Measurements from ENCODE around the gene DACT1. TPM values are rescaled to one million over a fixed set of nuclear protein-coding genes. Genes with fewer than 3 reads are reported as not detected.

Gene DACT1
- polyA plus RNA-seq, 2 donors, result 0.14 to 0.65 TPM

DNA sequence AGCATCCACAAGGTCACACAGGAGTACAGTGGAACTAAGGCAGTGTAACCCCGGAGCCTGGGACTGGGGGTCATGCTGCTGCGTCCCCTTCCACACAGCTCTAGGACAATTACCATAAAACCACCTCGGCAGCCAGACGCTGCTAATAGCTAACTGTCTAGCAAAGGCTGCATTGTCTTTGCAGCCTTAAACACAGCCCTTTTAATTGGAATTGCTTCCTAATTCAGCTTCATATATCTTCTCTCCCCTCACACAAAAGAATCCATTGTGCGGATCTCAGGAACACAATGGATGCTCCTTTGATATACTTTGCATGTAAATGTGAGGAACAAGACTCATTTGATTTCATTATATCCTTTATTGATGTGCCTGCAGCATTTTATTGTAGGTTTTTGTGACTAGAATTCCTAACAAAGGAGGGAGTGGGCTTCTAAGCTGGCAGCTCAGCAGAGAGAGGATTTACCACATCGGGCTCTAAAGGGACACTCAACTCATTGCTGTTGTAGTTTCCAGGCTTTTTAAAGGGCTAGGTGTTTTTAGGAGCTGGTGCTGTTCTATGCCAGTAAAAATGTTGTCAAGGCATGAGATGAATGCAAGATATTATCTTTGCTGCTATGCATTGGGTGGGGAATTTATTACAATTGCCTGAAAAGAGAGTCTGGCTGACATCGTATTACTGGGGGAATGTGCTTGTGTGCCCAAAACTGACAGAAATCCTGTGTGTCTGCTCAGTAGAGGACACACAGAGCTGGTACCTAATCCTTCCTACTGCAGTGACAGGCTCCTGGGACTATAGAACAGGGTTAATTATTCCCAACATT lies 30.4 kb upstream of the DACT1 start:
- Histone ChIP-seq H3K27me3 (ENCODE audit: control insufficient read depth in 1 of 2, insufficient read depth in 2 of 2, low read length in 2 of 2) (no peaks in the 10 kb centered on the region), H3K4me1 (ENCODE audit: control insufficient read depth in 2 of 2, insufficient read depth in 2 of 2, low read length in 1 of 2) (no peaks in the 10 kb centered on the region), H3K36me3 (ENCODE audit: control insufficient read depth in 2 of 2, insufficient read depth in 2 of 2, low read length in 1 of 2) (no peaks in the 10 kb centered on the region), H3K4me3 (ENCODE audit: low read depth in 1 of 2, low read length in 2 of 2) (no peak overlapping the region), H3K27ac (ENCODE audit: low read depth in 2 of 2, low read length in 1 of 2) (no peak overlapping the region), H3K9me3 (ENCODE audit: control insufficient read depth in 2 of 2, insufficient read depth in 1 of 2, low read depth in 1 of 2, low read length in 1 of 2) (no peaks in the 10 kb centered on the region)
- 60 to 66% methylated on average over 7 of the region's 7 CpGs for WGBS, 2 donors

DNA sequence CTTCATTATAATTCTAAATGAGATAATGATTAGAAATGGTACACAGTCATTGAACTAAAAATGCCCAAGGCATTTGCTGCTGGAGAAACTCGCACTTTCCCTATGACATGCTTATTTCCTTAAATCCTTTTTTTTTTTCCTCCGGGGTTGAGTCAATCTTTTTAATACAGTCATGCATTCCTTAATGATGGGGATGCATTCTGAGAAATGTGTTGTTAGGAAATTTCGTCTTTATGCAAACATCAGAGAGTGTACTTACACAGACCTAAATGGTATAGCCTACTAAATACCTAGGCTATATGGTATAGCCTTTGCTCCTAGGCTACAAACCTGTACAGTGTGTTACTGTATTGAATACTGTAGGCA lies 29.8 kb upstream of the DACT1 start:
- H3K36me3 ChIP-seq (ENCODE audit: control insufficient read depth in 2 of 2, insufficient read depth in 2 of 2, low read length in 1 of 2), result no peaks in the 10 kb centered on the region
- no peak overlapping the region for H3K4me3 ChIP-seq (ENCODE audit: low read depth in 1 of 2, low read length in 2 of 2)
- H3K4me1 ChIP-seq (ENCODE audit: control insufficient read depth in 2 of 2, insufficient read depth in 2 of 2, low read length in 1 of 2), result no peaks in the 10 kb centered on the region
- WGBS, 2 donors, result 39 to 57% methylated on average over 3 of the region's 3 CpGs
- H3K9me3 ChIP-seq (ENCODE audit: control insufficient read depth in 2 of 2, insufficient read depth in 1 of 2, low read depth in 1 of 2, low read length in 1 of 2), result no peaks in the 10 kb centered on the region
- H3K27ac ChIP-seq (ENCODE audit: low read depth in 2 of 2, low read length in 1 of 2), result no peak overlapping the region
- no peaks in the 10 kb centered on the region for H3K27me3 ChIP-seq (ENCODE audit: control insufficient read depth in 1 of 2, insufficient read depth in 2 of 2, low read length in 2 of 2)

DNA sequence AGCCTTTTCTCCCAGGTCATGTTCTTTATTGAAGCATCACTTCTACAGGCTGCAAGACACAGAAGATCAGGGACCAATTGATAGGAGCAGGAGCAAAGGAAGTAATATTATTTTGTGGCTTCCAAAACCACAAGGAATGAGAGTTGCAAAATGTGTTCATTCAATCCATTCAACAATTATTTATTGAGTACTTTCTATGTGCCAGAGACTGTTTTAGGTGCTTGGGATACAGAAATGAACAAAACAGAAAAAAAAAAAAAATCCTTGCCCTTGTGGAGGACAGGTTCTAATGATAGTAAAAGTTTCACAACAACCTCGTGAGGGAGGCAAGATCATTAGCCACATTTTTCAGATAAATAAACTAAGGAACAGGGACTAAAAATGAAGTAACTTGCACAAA lies 20.1 kb upstream of the DACT1 start:
- no peaks in the 10 kb centered on the region for H3K9me3 ChIP-seq (ENCODE audit: control insufficient read depth in 2 of 2, insufficient read depth in 1 of 2, low read depth in 1 of 2, low read length in 1 of 2)
- H3K4me3 ChIP-seq (ENCODE audit: low read depth in 1 of 2, low read length in 2 of 2), result no peak overlapping the region
- 21 to 33% methylated on average over 1 of the region's 1 CpG for WGBS, 2 donors
- H3K36me3 ChIP-seq (ENCODE audit: control insufficient read depth in 2 of 2, insufficient read depth in 2 of 2, low read length in 1 of 2), result no peaks in the 10 kb centered on the region
- no peaks in the 10 kb centered on the region for H3K4me1 ChIP-seq (ENCODE audit: control insufficient read depth in 2 of 2, insufficient read depth in 2 of 2, low read length in 1 of 2)
- H3K27ac ChIP-seq (ENCODE audit: low read depth in 2 of 2, low read length in 1 of 2), result no peak overlapping the region
- H3K27me3 ChIP-seq (ENCODE audit: control insufficient read depth in 1 of 2, insufficient read depth in 2 of 2, low read length in 2 of 2), result no peaks in the 10 kb centered on the region

DNA sequence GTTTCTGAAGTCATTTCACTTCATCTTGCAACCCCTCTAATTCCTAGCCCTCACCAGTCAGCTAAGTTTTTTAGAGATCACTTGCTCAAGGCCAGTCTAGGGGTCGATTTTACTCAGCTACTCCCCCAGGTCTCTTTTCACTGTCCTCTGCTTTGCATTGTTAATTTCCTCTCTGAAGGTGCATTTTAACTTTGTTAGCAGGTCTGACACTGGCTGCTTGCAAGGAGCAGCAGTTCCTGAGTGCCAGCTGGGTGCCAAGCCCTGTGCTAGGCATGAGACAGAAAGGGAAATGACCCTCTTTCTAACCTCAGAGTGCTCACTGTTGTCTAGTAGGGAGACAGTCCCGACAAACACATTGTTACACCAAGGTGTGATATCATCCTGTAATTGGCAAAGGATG lies 17.8 kb upstream of the DACT1 start:
- Histone ChIP-seq H3K27me3 (ENCODE audit: control insufficient read depth in 1 of 2, insufficient read depth in 2 of 2, low read length in 2 of 2) (no peaks in the 10 kb centered on the region), H3K9me3 (ENCODE audit: control insufficient read depth in 2 of 2, insufficient read depth in 1 of 2, low read depth in 1 of 2, low read length in 1 of 2) (no peaks in the 10 kb centered on the region), H3K4me3 (ENCODE audit: low read depth in 1 of 2, low read length in 2 of 2) (no peak overlapping the region), H3K36me3 (ENCODE audit: control insufficient read depth in 2 of 2, insufficient read depth in 2 of 2, low read length in 1 of 2) (no peaks in the 10 kb centered on the region), H3K4me1 (ENCODE audit: control insufficient read depth in 2 of 2, insufficient read depth in 2 of 2, low read length in 1 of 2) (no peaks in the 10 kb centered on the region), H3K27ac (ENCODE audit: low read depth in 2 of 2, low read length in 1 of 2) (no peak overlapping the region)
- 42 to 45% methylated on average over 2 of the region's 2 CpGs for WGBS, 2 donors

DNA sequence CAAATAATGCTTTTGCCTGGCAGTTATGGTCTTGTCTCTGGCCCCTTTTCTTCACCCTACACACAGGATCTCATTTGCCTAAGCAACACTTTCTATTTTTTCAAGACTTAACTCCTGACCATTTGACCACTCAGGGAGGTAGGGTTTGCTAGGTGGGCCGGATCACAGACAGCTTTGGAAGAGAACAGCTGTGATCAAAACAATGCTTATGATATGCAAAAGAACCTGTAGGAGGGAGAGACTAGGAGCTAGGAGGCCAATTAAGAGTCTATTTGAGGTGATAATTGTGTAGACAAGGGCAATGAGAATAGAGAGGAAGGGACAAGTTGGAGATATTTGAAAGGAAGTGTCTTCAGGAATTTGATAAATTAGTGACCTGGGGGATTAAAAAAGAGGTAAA lies 12.3 kb upstream of the DACT1 start:
- no peaks in the 10 kb centered on the region for H3K36me3 ChIP-seq (ENCODE audit: control insufficient read depth in 2 of 2, insufficient read depth in 2 of 2, low read length in 1 of 2)
- no peak overlapping the region for H3K27ac ChIP-seq (ENCODE audit: low read depth in 2 of 2, low read length in 1 of 2)
- H3K4me3 ChIP-seq (ENCODE audit: low read depth in 1 of 2, low read length in 2 of 2), result no peak overlapping the region
- H3K4me1 ChIP-seq (ENCODE audit: control insufficient read depth in 2 of 2, insufficient read depth in 2 of 2, low read length in 1 of 2), result no peaks in the 10 kb centered on the region
- no peaks in the 10 kb centered on the region for H3K27me3 ChIP-seq (ENCODE audit: control insufficient read depth in 1 of 2, insufficient read depth in 2 of 2, low read length in 2 of 2)
- no peaks in the 10 kb centered on the region for H3K9me3 ChIP-seq (ENCODE audit: control insufficient read depth in 2 of 2, insufficient read depth in 1 of 2, low read depth in 1 of 2, low read length in 1 of 2)
- WGBS, 2 donors, result 76 to 86% methylated on average over 1 of the region's 1 CpG

DNA sequence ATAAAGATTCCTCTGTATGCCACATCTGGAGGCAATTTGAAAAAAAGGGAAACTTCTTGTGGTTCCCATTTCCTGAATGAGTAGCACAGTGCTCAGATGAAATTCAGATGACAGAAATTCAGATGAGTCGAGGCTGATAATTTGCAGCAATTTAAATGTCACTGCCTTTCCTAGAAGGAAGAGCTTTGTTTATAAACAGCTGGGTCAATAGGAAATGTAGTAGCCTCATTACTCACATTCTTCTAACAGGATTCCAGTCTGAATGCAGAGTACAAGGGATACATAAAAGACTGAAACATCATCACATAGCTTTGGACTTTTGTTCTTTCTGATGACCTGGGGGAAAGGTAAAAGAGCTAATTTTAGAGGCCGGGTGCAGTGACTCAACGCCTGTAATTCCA lies 11.3 kb upstream of the DACT1 start:
- Histone ChIP-seq H3K27ac (ENCODE audit: low read depth in 2 of 2, low read length in 1 of 2) (no peak overlapping the region), H3K9me3 (ENCODE audit: control insufficient read depth in 2 of 2, insufficient read depth in 1 of 2, low read depth in 1 of 2, low read length in 1 of 2) (no peaks in the 10 kb centered on the region), H3K4me3 (ENCODE audit: low read depth in 1 of 2, low read length in 2 of 2) (no peak overlapping the region), H3K4me1 (ENCODE audit: control insufficient read depth in 2 of 2, insufficient read depth in 2 of 2, low read length in 1 of 2) (no peaks in the 10 kb centered on the region), H3K27me3 (ENCODE audit: control insufficient read depth in 1 of 2, insufficient read depth in 2 of 2, low read length in 2 of 2) (no peaks in the 10 kb centered on the region), H3K36me3 (ENCODE audit: control insufficient read depth in 2 of 2, insufficient read depth in 2 of 2, low read length in 1 of 2) (no peaks in the 10 kb centered on the region)
- 37 to 54% methylated on average over 3 of the region's 3 CpGs for WGBS, 2 donors

DNA sequence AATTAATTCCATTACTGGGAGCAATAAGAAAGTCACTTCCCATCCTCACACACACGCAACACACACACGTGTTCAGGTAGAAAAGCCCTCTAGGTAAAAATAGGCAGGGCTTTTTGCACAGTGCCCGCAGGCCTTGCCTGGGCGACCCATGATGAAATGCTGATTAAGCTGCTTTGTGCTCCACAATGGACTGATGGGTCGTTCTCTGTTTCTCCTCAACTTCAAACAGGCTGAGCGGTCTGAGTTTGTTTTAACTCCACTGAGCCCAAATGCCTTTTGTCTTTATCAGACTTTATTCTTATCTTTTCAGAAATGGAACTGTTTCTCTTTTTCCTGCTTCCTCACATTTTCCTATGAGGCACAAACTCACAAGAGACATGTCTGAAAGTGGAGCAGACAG lies 9.4 kb upstream of the DACT1 start:
- no peaks in the 10 kb centered on the region for H3K9me3 ChIP-seq (ENCODE audit: control insufficient read depth in 2 of 2, insufficient read depth in 1 of 2, low read depth in 1 of 2, low read length in 1 of 2)
- H3K4me3 ChIP-seq (ENCODE audit: low read depth in 1 of 2, low read length in 2 of 2), result no peak overlapping the region
- WGBS, 2 donors, result 71 to 74% methylated on average over 6 of the region's 6 CpGs
- H3K36me3 ChIP-seq (ENCODE audit: control insufficient read depth in 2 of 2, insufficient read depth in 2 of 2, low read length in 1 of 2), result no peaks in the 10 kb centered on the region
- no peaks in the 10 kb centered on the region for H3K27me3 ChIP-seq (ENCODE audit: control insufficient read depth in 1 of 2, insufficient read depth in 2 of 2, low read length in 2 of 2)
- no peaks in the 10 kb centered on the region for H3K4me1 ChIP-seq (ENCODE audit: control insufficient read depth in 2 of 2, insufficient read depth in 2 of 2, low read length in 1 of 2)
- H3K27ac ChIP-seq (ENCODE audit: low read depth in 2 of 2, low read length in 1 of 2), result no peak overlapping the region

DNA sequence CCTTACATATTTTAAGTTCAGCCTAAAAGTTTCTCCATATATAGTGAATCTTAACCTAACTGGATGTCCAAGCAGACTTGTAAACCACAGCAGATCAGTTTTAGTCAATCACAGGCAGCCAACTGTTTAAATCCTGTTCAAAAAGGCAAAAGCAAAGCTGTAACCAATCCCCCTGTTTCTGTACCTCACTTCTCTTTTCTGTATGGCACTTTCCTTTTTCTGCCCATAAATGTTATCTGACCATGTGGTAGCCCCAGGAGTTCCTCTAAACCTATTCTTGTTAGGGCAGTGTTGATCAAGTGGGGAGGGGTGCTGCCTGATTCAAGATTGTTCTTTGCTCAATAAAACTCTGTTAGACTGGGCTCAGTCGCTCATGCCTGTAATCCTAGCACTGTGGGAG lies 8.5 kb upstream of the DACT1 start:
- Histone ChIP-seq H3K27ac (ENCODE audit: low read depth in 2 of 2, low read length in 1 of 2) (no peak overlapping the region), H3K36me3 (ENCODE audit: control insufficient read depth in 2 of 2, insufficient read depth in 2 of 2, low read length in 1 of 2) (no peaks in the 10 kb centered on the region), H3K4me3 (ENCODE audit: low read depth in 1 of 2, low read length in 2 of 2) (no peak overlapping the region), H3K27me3 (ENCODE audit: control insufficient read depth in 1 of 2, insufficient read depth in 2 of 2, low read length in 2 of 2) (no peaks in the 10 kb centered on the region), H3K9me3 (ENCODE audit: control insufficient read depth in 2 of 2, insufficient read depth in 1 of 2, low read depth in 1 of 2, low read length in 1 of 2) (no peaks in the 10 kb centered on the region), H3K4me1 (ENCODE audit: control insufficient read depth in 2 of 2, insufficient read depth in 2 of 2, low read length in 1 of 2) (no peaks in the 10 kb centered on the region)
- 63 to 77% methylated on average over 1 of the region's 1 CpG for WGBS, 2 donors

DNA sequence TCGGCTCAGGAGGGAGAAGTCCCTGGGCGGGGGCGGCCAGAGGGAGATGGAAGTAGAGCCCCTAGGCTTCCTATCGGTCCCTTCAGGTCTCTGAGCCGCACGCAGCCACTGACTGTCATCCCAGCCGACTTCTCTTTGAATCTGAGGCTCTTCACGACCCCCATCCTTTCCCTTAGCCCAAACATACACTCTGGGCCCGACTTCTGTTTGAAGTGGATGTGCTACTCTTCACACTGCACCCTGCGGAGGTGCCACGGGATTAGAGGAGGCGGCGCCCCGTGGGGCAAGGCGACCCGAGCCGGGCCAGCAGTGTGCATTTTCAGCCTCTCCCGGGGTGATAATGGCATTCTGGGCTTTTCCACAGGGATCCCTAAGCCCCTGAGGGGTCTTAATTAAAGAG lies 6.0 kb upstream of the DACT1 start:
- H3K9me3 ChIP-seq (ENCODE audit: control insufficient read depth in 2 of 2, insufficient read depth in 1 of 2, low read depth in 1 of 2, low read length in 1 of 2), result no peaks in the 10 kb centered on the region
- no peaks in the 10 kb centered on the region for H3K36me3 ChIP-seq (ENCODE audit: control insufficient read depth in 2 of 2, insufficient read depth in 2 of 2, low read length in 1 of 2)
- no peaks in the 10 kb centered on the region for H3K4me1 ChIP-seq (ENCODE audit: control insufficient read depth in 2 of 2, insufficient read depth in 2 of 2, low read length in 1 of 2)
- H3K27me3 ChIP-seq (ENCODE audit: control insufficient read depth in 1 of 2, insufficient read depth in 2 of 2, low read length in 2 of 2), result peaks cover 0 to 2% of the 10 kb centered on the region in 2 donors
- H3K27ac ChIP-seq (ENCODE audit: low read depth in 2 of 2, low read length in 1 of 2), result no peak overlapping the region
- WGBS, 2 donors, result 48 to 54% methylated on average over 18 of the region's 18 CpGs
- H3K4me3 ChIP-seq (ENCODE audit: low read depth in 1 of 2, low read length in 2 of 2), result no peak overlapping the region

DNA sequence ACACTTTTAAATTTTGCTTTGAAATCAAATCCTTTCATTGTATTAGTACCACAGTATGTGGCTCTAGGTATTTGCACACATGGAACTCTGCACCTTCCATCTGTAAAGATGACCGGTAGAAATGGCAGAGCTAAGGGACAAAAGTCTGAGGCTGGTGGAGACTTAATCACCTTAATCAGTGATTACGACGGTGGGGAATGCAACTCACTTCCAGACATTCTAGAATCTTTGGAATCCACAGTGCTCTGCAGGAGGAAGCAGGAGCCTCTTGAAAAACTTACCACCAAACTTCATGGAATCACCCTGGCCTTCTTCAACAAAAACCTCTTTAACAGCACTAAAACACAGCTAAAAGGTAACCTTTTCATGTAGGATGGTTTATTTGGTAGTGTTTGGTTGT lies 3.9 kb upstream of the DACT1 start:
- H3K4me3 ChIP-seq (ENCODE audit: low read depth in 1 of 2, low read length in 2 of 2), result no peak overlapping the region
- peaks cover 0 to 2% of the 10 kb centered on the region in 2 donors for H3K27me3 ChIP-seq (ENCODE audit: control insufficient read depth in 1 of 2, insufficient read depth in 2 of 2, low read length in 2 of 2)
- H3K9me3 ChIP-seq (ENCODE audit: control insufficient read depth in 2 of 2, insufficient read depth in 1 of 2, low read depth in 1 of 2, low read length in 1 of 2), result no peaks in the 10 kb centered on the region
- H3K36me3 ChIP-seq (ENCODE audit: control insufficient read depth in 2 of 2, insufficient read depth in 2 of 2, low read length in 1 of 2), result no peaks in the 10 kb centered on the region
- no peak overlapping the region for H3K27ac ChIP-seq (ENCODE audit: low read depth in 2 of 2, low read length in 1 of 2)
- H3K4me1 ChIP-seq (ENCODE audit: control insufficient read depth in 2 of 2, insufficient read depth in 2 of 2, low read length in 1 of 2), result peaks cover 3 to 4% of the 10 kb centered on the region in 2 donors
- 62 to 75% methylated on average over 3 of the region's 3 CpGs for WGBS, 2 donors
